Stimulated activated CD4-positive, alpha-beta T cell treated with anti-CD3 and anti-CD28 coated beads, Interleukin-1b, Interleukin-23, amount 100 ng/mL, for 48 hours (primary cell): ENCODE data around the gene TSLP.

ENCODE experiments used
- DNase-seq: peaks from one replicate; pipeline ENCODE4 v3.0.0-alpha.2; 2020

Gene TSLP

DNA sequence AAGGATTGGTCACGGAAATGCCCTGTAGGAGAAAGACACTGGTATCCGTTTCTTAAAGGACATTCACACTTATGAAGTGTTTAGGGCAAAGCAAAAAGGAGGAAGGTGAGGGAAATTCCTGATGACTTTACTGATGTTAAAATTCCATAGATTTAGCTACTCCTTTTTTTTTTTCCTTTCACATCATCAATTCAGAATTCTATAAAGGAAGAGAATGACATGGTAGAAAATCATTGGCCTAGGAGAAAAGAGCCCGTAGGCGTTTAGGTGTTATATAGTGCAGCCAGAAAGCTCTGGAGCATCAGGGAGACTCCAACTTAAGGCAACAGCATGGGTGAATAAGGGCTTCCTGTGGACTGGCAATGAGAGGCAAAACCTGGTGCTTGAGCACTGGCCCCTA lies at the start of gene TSLP:
TSLP (plus strand) TSS at position 301 of the 400 bp plus-strand sequence. CDS start 178 bp downstream, outside the sequence.
- DNase-seq, result no peak

DNA sequence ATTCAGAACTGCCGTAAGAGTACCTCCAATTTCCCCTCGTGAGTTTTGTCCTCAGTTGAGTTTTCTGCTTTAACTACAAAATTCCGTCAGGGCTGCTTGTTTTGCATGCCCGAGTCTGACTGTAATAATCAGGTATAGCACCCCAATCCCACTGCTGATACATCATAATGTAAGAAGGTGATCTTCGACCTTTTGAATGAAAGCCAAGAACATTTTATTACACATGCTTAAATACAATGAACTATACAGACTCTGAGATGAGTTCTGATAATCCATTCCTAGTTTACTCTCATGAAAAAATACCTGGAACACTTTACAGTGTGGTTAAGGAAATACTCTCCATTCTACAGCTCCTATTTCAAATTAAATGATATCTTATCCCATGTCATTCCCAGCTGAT lies 49.2 kb upstream of the TSLP start:
- DNase-seq, result no peak

DNA sequence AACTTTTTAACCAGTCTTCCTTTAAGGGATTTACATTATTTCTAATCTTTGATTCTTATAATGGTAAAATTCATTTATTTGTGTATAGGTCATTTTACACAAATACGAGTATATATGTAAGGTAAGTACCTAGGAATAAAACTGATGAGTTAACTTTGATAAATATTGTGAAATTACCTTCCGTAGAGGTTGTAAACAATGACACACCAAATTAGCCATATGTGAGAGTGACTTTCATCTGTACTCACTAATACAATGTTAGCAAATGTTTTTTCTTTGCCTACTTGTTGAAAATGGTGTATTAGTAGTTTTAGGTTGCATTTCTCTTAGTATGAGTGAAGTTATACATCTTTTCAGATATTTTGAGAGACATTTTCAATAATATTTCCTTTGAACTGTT lies 42.6 kb upstream of the TSLP start:
- DNase-seq, result no peak

DNA sequence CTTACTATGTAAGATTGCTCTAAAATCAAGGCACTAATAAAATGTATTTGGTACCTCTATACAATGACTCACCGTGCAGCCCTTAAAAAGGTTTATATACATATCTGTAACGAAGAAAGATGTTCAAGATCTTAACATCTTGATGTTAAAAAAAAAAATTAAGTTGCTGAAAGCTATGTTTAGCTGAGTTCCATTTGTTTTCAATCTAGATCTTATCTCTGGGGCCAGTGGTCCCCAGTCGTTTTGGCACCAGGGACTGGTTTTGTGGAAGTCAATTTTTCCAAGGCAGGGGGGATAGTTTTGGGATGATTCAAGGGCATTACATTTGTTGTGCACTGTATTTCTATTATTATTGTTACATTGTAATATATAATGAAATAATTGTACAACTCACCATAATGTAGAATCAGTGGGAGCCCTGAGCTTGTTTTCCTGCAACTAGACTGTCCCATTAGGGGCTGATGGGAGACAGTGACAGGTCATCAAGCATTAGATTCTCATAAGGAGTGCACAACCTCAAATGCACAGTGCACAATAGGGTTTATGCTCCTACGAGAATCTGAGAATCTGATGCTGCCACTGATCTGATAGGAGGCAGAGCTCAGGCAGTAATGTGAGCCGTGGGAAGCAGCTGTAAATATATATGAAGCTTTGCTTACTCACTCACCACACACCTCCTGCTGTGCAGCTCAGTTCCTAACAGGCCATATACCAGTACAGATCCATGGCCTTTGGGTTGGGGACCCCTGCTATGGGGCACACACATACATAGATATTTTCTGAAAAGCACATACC lies 27.6 kb upstream of the TSLP start:
- DNase-seq, result no peak

DNA sequence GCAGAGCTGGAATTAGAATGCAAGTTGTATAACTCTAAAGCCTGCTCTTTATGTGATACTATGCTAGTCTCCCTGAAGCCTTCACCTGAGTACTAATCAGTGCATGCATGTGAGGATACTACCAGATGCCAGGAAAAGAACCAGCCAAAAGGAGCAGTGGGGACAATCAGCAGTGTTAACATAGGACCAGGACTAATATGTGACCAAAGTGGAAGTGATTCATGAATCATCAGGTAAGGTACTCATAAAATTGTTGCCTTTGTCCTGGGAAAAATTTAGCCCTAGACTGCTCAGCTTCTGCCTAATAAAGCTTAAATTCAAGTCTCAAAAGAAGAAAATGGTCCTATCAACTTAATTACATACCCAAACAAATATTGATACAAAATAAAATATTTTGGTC lies 13.4 kb upstream of the TSLP start:
- DNase-seq, result no peak

DNA sequence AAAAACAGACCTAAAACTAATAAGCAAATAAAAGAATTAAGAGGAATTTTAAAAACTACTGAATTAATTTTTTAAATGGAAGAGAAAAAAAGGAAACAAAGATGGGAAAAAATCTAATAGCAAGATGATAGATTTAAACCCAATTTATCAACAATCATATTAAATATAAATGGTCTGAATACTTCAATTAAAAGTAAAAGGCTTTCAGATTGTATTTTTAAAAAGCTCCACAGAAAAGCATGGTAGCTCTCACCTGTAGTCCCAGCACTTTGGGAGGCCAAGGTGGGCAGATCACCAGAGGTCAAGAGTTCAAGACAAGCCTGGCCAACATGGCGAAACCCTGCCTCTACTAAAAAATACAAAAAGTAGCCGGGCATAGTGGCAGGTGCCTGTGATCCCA lies 11.3 kb upstream of the TSLP start:
- DNase-seq, result no peak

- DNase-seq, result no peak
These were observed 9.9 kb upstream of the TSLP start for GRCh38 chr5:111061618-111062017.

- DNase-seq, result no peak
These were observed 7.7 kb upstream of the TSLP start for GRCh38 chr5:111063709-111064322.

DNA sequence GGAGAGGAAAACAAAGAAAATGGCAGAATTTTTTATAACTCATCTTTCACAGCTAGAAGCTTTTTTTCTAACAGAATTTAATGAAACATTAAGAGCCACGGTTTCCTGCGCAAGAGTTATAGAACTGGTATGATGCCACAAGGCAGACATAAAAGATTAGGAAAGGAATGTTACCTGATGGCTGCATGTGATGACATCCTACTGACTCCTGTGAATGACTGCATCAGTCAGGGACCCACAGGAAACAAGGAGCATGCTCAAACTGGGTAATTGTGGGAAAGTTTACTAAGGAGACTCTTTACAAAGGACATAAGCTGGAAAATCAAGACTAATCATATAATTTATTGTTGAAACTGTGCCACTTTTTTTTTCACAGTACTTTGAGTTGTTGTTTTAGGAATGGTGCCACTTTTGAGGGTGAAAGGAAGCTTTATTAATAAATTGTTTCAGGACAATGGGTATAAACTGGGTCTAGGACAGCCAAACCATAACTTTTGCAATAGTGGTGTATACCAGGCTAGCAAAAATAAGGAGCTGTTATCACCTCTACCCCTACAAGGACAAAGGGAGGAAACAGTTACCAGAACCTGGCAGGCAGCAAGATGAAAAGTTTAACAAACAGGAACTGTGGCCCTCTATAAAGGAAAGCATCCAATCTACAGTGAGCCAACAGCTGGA lies 5.1 kb upstream of the TSLP start:
- no peak for DNase-seq

- DNase-seq, result no peak
These were observed 3.3 kb upstream of the TSLP start for GRCh38 chr5:111068213-111068612.

- DNase-seq, result no peak
These were observed 1.7 kb upstream of the TSLP start for GRCh38 chr5:111069839-111070238.

DNA sequence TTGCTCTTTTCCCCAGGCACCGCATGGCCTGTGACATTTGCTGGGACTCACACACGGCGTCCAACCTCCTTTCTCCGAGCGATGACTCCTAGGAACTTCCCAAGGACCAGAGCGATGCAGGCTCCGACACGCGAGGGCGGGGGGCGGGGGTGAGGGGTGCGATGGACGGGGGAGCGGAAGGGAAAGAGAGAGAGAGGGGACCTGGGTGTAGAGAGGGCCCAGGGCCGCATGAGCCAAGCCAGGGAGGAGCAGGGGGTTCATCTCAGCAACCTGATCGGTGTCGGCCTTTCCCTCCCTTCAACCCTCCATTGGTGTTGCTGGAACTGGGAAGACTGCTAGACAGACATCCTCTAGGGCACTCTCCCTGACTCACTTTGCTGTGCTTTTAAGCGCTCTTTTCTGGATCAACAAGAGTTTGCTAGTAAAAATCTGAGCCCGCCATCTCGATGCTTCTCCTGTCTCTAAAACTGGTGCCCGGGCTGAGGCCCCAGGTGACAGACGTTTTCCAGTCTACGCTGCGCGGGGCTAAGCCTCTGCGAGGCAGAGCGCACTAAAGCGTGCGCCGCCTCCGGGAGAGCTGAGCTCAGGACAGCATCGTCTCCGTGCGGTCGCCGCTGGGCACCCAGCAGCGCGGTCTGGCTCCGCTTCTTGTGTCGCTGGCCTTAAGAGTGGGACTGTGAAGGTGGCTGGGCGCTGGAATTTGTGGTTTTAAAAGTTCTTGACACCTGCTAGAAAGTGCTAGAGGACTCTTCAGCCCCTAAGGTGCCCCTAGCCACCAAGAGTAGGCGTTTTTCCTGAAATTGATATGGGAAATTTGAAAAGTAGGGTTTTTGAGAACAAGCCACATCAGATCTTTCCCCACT lies 1.0 kb upstream of the TSLP start:
- DNase-seq, result peak; percentile 50

DNA sequence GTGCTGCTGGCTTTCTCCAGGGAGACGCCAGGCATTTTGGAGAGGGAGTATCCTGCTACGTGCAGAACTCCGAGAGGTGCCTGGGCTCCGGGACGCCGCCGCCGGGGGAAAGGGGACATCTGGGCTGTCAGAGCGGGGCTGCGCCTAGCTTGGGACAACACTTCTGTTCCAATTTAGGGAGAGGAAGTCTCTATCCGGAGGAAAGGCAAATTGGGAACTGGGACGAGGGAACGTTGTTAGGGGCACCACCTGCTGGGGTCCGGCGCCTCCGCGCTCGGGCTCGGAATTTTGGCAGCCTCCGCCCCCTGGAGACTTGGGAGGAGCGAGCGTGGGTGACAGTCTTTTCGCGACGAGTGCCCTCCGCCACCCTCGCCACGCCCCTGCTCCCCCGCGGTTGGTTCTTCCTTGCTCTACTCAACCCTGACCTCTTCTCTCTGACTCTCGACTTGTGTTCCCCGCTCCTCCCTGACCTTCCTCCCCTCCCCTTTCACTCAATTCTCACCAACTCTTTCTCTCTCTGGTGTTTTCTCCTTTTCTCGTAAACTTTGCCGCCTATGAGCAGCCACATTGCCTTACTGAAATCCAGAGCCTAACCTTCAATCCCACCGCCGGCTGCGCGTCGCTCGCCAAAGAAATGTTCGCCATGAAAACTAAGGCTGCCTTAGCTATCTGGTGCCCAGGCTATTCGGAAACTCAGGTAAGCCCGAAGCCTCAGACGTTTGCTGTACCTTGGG lies 1.6 kb downstream of the TSLP start:
- peak; percentile 53 for DNase-seq

DNA sequence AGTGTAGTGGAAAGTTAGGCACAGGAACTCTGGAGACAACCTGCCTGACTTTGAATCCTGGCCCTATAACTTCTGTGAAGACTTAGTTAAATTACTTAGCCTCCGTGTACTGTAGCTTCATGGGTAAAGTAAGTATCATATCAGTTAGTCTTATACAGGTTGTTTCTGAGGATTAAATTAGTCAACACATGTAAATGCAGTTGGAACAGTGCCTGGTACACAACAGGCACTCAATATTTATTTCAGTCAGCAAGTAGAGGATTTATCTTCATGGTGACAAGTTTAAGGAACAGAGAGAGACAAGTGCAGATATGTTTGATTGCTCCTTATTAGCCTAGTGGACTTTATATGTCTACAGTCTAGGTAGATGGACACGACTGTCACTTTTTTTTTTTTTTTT lies 2.7 kb downstream of the TSLP start:
- DNase-seq, result no peak

GRCh38 chr5:111075520-111075919 lies 4.0 kb downstream of the TSLP start:
- no peak for DNase-seq

DNA sequence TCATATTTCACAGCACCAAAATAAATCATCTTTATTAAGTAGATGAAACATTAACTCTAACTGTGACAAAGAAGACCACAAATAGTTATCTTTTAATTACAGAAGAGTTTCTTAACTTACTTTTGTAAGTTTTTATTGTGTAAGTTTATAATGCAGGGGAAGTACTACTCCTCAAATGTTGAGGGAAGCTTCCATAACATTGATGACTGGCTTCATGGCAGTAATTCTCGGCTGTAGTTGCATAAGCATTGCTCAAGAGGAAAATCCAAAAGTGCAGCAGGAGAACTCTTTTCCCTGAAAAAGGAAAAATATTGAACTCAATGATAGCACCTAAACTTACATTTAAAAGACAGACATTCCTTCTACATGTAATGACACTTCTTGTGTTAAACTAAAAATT lies 4.6 kb downstream of the TSLP start:
- DNase-seq, result no peak

DNA sequence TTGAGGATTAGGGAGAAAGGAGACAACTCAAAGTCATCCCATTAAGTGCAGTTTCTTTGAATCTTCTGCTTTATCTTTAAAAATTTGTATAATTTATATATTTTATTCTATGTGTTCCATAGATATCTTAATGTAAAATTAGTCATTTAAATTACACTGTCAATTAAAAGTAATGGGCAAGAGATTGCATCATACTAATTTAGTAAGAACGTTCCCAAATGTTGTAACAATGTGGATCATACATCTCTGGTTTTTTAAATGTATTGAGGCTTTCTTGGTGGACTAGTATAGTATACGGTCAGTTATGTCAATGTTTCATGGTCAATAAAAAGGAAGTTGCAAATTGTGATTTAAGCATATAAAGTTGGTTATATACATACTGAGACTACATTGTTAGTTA lies 6.2 kb downstream of the TSLP start:
- DNase-seq, result no peak

- DNase-seq, result no peak
These were observed 8.3 kb downstream of the TSLP start for GRCh38 chr5:111079846-111080245.

DNA sequence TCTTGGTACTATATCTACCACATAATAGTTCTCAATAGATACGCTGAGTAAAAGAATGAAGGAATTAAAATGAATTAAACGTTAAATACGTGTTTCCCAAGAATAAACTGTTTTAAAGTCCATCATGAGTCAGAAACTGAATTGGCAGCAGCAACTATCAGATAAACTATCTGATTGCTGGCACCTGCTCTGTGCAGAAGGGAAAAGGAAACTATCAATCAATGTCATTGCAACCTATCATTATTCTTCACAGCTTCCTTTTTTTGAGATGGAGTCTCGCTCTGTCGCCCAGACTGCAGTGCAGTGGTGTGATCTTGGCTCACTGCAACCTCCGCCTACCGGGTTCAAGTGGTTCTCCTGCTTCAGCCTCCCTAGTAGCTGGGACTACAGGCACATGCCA lies 11.8 kb downstream of the TSLP start:
- no peak for DNase-seq

DNA sequence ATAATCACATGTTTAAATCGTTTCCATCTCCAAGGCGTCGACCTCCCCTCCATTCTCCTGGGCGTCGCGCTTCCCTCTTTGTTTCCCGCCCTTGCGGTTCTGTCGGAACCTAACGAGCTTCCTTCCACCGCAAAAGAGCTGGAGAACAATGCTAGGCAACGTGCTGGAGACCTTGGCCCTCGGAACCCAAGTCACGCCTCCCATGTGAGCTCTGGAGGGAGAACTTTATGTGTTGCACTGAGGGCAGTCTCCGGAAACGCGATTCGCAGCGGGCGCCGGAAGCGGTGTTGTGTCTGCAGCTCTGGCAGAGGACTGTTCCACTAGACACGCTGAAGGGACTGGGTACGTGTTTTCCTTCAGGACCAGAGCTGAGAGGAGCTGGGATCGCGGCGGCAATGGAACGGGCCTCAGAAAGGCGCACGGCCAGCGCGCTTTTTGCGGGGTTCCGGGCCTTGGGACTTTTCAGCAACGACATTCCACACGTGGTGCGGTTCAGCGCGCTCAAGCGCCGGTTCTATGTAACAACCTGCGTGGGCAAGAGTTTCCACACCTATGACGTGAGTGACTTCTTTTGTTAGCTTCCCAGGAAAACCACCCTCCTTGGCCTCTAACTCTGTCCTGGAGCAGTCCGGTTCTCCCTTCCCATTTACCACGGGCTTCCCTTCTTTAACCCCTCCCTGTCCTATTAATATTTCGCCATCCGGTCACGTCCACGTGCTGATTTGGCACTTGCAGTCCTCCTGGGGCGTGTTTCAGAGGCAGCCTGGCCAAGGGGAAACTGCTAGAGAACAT lies 20.7 kb downstream of the TSLP start, which contains the start of gene WDR36:
WDR36 (plus strand) TSS at position 287 of the 792 bp plus-strand sequence; CDS start at position 396, 109 bp downstream.
- DNase-seq, result peak; percentile 91

DNA sequence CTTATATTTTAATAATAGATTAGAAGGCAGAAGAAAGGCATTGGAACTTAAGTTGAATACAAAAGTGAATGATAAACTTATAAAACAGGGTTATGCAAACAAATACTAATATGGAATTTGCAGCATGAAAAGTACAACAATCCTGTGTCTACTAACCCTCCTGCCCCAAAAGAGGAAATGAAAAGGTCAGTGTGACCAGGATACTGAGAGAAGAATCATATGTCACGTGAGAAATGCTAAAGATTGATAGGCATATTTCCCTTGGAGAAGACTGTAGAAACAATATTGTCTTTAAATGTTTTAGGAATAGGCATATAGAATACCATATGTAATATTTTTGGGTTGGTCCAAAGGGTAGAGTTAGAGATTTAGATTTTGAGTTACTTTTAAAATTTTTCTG lies 24.5 kb downstream of the TSLP start:
- no peak for DNase-seq
